Retinal pigment epithelial cell (primary cell): Measurements from ENCODE around the gene PPP1R13B.

Experiments
- DNase-seq: peaks from one replicate; pipeline ENCODE4 v3.0.0-alpha.2; 2010; ENCODE audit warnings: low read depth
- H3K4me3 ChIP-seq: 2 replicates; pipeline ENCODE4 v1.5.1; 2011; ENCODE audit warnings: mild to moderate bottlenecking, low read length, control low read depth, moderate library complexity
- CTCF ChIP-seq: conservative IDR thresholded peaks from 2 replicates; pipeline ENCODE4 v1.5.1; 2011; ENCODE audit warnings: low read depth, low read length, control low read depth, inconsistent platforms

Gene PPP1R13B

GRCh38 chr14:103705504-103706284 lies 141.7 kb downstream of the PPP1R13B start:
- H3K4me3 ChIP-seq: no peak overlapping the region
- DNase-seq: no peak
- TF ChIP-seq CTCF: no peak

GRCh38 chr14:103705118-103705503 lies 142.3 kb downstream of the PPP1R13B start:
- TF ChIP-seq CTCF: no peak
- DNase-seq: no peak
- no peak overlapping the region for H3K4me3 ChIP-seq

GRCh38 chr14:103704708-103705107 lies 142.7 kb downstream of the PPP1R13B start:
- H3K4me3 ChIP-seq: no peak overlapping the region
- DNase-seq: no peak
- no peak for TF ChIP-seq CTCF

GRCh38 chr14:103703433-103704385 lies 143.7 kb downstream of the PPP1R13B start:
- TF ChIP-seq CTCF: no peak
- no peak overlapping the region for H3K4me3 ChIP-seq
- no peak for DNase-seq

GRCh38 chr14:103702497-103703432 lies 144.6 kb downstream of the PPP1R13B start:
- no peak overlapping the region for H3K4me3 ChIP-seq
- DNase-seq: no peak
- TF ChIP-seq CTCF: no peak

GRCh38 chr14:103702095-103702494 lies 145.3 kb downstream of the PPP1R13B start:
- DNase-seq: no peak
- no peak overlapping the region for H3K4me3 ChIP-seq
- TF ChIP-seq CTCF: no peak
